WERI-Rb-1 (cell line): Measurements from ENCODE around the gene OSMR.

Experiments used
- DNase-seq: peaks from one replicate; pipeline ENCODE4 v3.0.0-alpha.2; 2020
- H3K27ac ChIP-seq: fragments of 250-450 bp; sonication (Bioruptor Pico); 2 replicates; pipeline ENCODE4 v1.5.1; 2020; ENCODE audit warnings: mild to moderate bottlenecking, moderate library complexity
- H3K27me3 ChIP-seq: fragments of 250-450 bp; sonication (Bioruptor Pico); 2 replicates; pipeline ENCODE4 v1.5.1; 2021; ENCODE audit warnings: mild to moderate bottlenecking, low read depth, moderate library complexity; ENCODE audit not compliant: insufficient read depth, severe bottlenecking
- H3K36me3 ChIP-seq: fragments of 250-450 bp; sonication (Bioruptor Pico); 2 replicates; pipeline ENCODE4 v1.5.1; 2020; ENCODE audit warnings: mild to moderate bottlenecking, moderate library complexity
- H3K4me3 ChIP-seq: 2 replicates; pipeline ENCODE4 v1.5.1; 2011; ENCODE audit warnings: low read depth, mild to moderate bottlenecking, control low read depth, low read length
- H3K9me3 ChIP-seq: fragments of 250-450 bp; sonication (Bioruptor Pico); 2 replicates; pipeline ENCODE4 v1.5.1; 2021; ENCODE audit warnings: mild to moderate bottlenecking, moderate library complexity; ENCODE audit not compliant: severe bottlenecking
- CTCF ChIP-seq: IDR thresholded peaks from 2 replicates; pipeline ENCODE4 v1.5.1; 2011; ENCODE audit warnings: low read depth, mild to moderate bottlenecking, control low read depth, inconsistent platforms, low read length

OSMR gene

GRCh38 chr5:38809388-38810359 lies 36.1 kb upstream of the OSMR start:
- no peaks in the 10 kb centered on the region for H3K9me3 ChIP-seq
- no peaks in the 10 kb centered on the region for H3K36me3 ChIP-seq
- no peak overlapping the region for H3K4me3 ChIP-seq
- TF ChIP-seq CTCF = peak; percentile 69
- DNase-seq = peak; percentile 87
- H3K27me3 ChIP-seq = no peaks in the 10 kb centered on the region
- peak overlapping the region; percentile 41; the same call in 1 of the 2 replicates for H3K27ac ChIP-seq

- no peaks in the 10 kb centered on the region for H3K36me3 ChIP-seq
- TF ChIP-seq CTCF = no peak
- no peak for DNase-seq
- H3K27ac ChIP-seq = no peak overlapping the region
- H3K4me3 ChIP-seq = no peak overlapping the region
- H3K9me3 ChIP-seq = no peaks in the 10 kb centered on the region
- no peaks in the 10 kb centered on the region for H3K27me3 ChIP-seq
Observed at GRCh38 chr5:38814879-38815278, 30.9 kb upstream of the OSMR start.

- no peaks in the 10 kb centered on the region for H3K9me3 ChIP-seq
- TF ChIP-seq CTCF = no peak
- H3K27me3 ChIP-seq = no peaks in the 10 kb centered on the region
- no peak overlapping the region for H3K4me3 ChIP-seq
- DNase-seq = no peak
- H3K36me3 ChIP-seq = no peaks in the 10 kb centered on the region
- H3K27ac ChIP-seq = no peak overlapping the region
Observed at GRCh38 chr5:38816083-38817030, 29.5 kb upstream of the OSMR start.

GRCh38 chr5:38821679-38822078 lies 24.1 kb upstream of the OSMR start:
- Histone ChIP-seq H3K36me3 (no peaks in the 10 kb centered on the region), H3K27ac (no peak overlapping the region), H3K4me3 (no peak overlapping the region), H3K27me3 (no peaks in the 10 kb centered on the region), H3K9me3 (no peaks in the 10 kb centered on the region)
- TF ChIP-seq CTCF = no peak
- DNase-seq = no peak

GRCh38 chr5:38823503-38823902 lies 22.3 kb upstream of the OSMR start:
- H3K27ac ChIP-seq = no peak overlapping the region
- no peaks in the 10 kb centered on the region for H3K9me3 ChIP-seq
- no peak overlapping the region for H3K4me3 ChIP-seq
- no peak for TF ChIP-seq CTCF
- no peaks in the 10 kb centered on the region for H3K36me3 ChIP-seq
- no peaks in the 10 kb centered on the region for H3K27me3 ChIP-seq
- DNase-seq = no peak
